ENCODE results near the gene WDR70.
"Not testable (repeated sequence)": the region's sequence is repeated elsewhere in the genome, so short reads cannot be mapped to it uniquely, and the experiment has no call there.

The WDR70 gene

DNA sequence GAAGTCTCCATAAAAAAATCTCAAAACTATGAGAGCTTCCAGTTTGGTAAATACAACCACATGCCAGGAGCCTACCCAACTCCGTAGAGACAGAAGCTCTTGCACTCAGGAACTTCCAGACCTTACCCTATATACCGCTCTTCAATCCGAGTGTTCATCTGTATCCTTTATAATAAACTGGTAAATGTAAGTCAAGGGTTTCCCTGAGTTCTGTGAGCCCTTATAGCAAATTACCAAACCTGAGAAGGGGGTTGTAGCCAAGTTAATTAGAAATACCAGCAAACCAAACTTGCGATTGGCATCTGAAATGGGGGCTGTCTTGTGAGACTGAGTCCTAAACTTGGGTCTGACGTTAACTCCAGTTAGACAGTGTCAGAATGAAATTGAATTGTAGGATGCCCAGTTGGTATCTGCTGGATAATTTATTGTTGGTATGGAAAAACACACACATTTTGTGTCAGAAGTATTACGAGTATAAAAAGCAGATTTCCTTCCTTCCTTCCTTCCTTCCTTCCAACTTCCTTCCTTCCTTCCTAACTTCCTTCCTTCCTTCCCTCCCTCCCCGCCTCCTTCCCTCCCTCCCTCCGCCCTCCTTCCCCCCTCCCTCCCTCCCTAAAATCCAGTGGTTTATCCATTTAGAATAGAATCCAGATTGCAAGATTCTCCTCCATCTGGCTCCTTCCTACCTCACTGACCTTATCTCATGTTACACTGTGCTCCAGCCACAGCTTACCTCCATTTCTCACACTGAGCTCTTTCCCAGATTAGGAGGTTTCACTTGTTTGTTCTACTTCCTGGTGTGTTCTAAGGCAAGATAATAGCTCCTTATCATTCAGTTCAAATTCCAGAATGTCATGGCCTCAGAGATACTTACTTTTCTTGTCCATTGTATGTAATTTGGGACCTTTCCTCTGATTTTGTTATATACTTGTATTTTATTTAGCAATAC, 196.7 kb downstream of the WDR70 start:
- DNase-seq: no peak

DNA sequence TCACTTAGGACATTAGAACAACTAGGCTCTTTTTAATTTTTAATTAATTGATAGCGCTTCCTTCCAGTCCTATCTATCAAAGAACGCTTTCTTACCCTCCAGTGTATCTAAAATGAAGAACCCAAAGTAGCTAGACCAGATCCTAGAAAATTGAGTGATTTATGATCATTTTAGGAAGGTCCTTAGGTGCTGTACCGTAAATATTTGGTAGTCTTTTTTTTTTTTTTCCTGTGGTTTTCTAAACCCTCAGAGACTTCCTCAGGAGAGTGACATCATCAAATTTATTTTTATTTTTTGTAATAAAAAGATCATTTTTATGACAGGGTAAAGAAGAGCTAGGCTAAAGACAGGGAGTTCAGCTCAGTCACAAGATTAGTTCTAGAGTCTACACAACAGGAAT, 197.4 kb downstream of the WDR70 start:
- DNase-seq: no peak

DNA sequence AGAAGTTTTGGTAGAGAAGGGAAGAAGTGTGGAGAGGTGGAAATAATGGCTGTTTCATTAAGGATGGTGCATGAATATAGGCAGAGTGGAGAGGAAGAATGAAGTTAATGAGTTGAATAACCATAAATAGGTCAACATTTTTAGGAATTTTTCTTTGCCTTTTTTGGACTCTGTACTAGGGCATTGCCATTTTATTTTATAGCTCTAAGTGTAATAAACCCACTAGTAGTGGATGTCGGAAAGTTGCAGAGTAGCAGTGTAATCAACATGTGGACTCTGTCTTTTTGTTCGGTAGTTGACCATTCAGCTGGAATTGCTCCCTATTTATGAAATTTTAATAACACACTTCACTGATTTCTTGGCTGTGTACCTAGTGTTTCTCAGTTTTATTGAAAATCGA, 199.1 kb downstream of the WDR70 start:
- DNase-seq: no peak

DNA sequence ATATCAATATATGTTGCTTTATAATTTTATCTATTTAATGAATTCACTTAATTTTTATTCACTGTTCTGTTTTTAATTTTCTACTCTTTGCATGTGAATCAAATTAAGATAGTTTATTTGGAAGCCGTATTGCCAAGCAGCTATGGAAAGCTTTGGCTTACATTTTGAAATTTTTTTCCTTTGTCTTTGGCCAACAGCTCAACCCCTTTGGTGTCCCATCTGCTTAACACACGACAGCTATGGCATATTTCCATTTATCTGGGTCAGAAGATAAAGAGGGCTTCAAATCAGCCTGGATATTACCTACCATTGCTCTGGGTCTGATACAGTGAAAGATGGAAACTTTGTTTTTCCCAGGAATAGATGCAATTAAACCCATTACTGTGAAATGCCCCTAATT, 201.0 kb downstream of the WDR70 start:
- DNase-seq: no peak

DNA sequence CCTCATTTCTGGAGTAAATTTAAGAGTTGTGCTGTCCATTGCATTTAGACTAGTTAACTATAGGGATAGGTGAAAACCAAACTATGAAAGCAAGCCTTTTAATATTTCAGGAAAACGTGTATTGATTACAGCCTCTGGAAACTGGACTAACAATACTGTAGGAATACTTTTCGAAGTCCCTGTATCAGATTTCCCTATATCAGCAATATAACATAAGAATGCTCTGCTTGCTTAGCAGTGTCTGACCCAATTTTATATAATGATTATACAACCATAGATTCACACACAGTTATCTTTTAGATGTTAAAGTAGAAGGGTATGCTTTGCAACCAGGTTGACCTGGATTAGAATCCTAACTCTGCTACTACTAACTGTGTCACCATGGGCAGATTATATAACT, 203.1 kb downstream of the WDR70 start:
- DNase-seq: no peak

DNA sequence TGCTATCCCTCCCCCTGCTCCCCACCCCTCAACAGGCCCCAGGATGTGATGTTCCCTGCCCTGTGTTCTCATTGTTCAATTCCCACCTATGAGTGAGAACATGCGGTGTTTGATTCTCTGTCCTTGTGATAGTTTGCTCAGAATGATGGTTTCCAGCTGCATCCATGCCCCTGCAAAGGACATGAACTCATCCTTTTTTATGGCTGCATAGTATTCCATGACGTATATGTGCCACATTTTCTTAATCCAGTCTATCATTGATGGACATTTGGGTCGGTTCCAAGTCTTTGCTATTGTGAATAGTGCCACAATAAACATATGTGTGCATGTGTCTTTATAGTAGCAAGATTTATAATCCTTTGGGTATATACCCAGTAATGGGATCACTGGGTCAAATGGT, 214.2 kb downstream of the WDR70 start:
- not testable (repeated sequence) for DNase-seq

DNA sequence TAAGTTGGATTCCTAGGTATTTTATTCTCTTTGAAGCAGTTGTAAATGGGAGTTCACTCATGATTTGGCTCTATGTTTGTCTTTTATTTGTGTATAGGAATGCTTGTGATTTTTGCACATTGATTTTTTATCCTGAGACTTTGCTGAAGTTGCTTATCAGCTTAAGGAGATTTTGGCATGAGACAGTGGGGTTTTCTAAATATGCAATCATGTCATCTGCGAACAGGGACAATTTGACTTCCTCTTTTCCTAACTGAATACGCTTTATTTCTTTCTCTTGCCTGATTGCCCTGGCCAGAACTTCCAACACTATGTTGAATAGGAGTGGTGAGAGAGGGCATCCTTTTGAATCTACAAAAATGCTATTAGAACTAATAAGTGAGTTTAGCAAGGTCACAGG, 215.7 kb downstream of the WDR70 start:
- not testable (repeated sequence) for DNase-seq

DNA sequence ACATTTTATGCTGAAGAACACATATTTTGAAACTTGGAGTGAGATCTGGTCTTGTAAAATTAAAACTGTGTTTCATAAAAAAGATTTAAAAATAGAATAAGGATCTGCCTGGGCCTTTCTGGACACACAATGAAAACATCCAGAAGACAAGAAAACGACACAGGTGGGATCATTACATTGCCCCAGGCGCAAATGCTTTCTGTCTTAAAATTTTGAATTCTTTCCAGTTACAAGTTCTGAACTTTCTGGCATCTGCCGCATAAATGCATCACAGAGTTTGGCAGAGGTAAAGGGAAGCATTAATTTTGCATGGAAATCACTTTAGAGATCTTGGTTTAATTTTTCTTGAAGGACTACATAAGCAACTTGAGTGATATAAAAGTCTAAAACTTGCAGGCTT, 219.6 kb downstream of the WDR70 start:
- no peak for DNase-seq

DNA sequence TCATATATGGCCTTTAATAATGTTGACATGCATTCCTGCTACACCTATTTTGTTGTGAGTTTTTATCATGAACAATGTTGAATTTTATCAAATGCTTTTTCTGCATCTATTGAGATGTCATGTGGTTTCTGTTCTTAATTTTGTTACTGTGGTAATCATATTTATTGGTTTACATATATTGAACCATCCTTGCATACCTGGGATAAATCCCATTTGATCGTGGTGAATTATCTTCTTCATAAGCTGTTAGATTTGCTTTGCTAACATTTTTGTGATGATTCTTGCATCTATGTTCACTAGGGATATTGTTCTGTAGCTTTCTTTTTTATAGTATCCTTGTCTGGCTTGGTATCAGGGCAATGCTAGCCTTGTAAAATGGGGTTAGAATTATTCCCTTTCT, 222.0 kb downstream of the WDR70 start:
- no peak for DNase-seq

DNA sequence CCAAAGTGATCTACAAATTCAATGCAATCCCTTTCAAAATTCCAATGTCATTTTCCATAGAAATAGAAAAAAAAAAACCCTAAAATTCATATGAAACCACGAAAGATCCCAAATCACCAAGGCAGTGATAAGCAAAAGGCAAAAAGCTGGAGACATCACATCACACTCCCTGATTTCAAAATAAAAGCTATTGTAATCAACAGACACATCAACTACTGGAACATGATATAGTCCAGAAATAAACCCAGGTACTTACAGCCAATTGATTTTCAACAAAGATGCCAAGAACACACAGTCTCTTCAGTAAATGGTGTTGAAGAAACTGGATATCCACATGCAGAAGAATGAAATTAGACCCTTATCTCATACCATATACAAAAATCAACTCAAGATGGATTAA, 224.0 kb downstream of the WDR70 start:
- no peak for DNase-seq

DNA sequence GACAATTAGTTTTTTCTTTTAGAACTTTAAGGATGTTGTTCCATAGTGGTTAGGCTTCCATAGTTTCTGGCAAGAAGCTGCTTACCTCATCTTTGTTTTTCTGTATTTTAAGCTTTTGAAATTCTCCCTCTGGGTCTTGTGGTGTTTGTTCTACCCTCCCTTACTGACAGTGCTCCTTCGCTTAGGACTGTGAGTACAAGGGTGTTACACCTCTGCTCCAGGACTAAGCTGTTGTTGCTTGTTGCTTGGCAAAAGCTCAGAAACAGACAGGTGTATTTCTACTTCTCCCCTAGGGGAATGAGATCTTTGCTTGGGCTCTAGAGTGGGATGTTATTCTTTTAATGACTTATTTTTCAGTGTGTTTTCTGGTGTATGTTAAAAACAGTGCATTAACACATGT, 225.2 kb downstream of the WDR70 start:
- DNase-seq: no peak

DNA sequence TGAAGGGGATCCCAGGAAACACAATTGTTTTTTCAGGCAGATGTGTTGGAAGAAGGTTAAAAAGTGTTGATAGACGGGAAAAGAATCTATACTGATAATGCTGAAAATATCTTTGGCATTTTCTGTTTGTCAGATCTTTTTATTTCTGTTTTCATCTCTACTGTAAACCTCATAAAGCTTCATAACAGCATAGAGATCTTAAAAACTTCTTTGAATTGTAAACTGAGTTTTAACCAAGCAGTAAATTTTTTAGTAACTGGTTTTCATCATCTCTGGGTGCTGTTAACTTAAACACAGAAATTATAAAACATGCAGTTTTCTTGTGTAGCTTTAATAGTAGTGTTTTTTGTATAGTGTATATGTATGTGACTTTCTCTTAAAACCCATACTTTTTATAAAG, 227.0 kb downstream of the WDR70 start:
- DNase-seq: no peak

DNA sequence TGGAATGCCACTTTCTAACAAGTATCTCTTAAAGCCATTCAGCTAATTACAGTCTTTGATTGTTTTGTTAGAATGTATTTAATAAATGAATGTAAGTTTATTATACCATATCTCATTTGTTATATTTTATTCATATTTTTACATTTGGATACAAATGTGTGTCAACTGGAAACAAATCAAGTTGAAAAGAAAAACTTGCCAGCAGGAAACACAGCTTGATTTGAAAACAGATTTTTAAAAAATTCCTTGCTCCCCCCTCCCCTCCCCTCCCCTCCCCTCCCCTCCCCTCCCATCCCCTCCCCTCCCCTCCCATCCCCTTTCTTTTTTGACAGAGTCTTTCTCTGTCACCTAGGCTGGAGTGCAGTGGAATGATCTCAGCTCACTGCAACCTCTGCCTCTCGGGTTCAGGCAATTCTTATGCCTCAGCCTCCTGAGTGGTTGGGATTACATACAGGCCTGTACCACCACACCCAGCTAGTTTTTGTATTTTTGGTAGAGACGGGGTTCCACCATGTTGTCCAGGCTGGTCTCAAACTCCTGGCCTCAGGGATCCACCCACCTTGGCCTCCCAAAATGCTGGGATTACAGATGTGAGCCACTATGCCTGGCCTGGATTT, 227.6 kb downstream of the WDR70 start:
- no peak for DNase-seq

DNA sequence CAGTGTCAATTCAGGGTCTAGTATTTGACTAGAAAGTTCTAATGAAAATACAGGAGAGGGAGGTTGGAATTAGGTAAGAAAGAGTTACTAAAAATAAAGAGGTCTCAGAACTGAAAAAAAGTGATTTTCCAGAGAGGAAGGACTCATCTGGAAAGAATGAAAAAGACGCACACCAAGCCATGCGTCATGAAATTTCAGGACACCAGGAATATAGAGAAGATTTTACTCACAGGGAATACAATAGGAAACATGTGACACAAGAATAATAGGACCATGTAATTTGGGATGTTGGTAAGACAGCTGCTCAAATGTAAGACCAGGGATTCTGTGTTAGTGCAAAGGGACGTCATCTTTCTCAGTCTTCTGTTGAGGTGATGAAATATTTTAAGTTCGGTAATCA, 236.1 kb downstream of the WDR70 start:
- no peak for DNase-seq

DNA sequence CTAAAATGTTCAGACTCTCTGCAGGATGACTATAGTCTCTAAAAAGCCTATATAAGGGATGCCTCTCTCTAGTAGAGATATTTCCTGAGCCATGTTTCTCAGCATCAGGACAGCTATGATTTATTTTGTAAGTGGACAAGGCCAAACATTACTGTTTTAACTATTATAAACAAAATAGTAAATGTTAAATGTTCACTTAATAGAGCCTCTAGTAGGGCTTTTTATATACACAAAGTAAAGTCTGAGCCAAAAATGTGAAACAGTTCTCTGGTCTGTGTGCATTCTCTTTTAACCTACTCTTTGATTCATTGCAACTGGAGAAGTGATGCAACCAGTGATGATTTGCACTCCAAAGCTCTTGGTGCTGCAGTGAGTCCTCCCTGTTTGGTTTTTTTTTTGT, 240.2 kb downstream of the WDR70 start:
- no peak for DNase-seq

DNA sequence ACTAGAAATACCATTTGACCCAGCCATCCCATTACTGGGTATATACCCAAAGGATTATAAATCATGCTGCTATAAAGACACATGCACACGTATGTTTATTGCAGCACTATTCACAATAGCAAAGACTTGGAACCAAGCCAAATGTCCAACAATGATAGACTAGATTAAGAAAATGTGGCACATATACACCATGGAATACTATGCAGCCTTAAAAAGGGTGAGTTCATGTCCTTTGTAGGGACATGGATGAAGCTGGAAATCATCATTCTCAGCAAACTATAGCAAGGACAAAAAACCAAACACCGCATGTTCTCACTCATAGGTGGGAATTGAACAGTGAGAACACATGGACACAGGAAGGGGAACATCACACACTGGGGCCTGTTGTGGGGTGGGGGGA, 243.2 kb downstream of the WDR70 start:
- not testable (repeated sequence) for DNase-seq

DNA sequence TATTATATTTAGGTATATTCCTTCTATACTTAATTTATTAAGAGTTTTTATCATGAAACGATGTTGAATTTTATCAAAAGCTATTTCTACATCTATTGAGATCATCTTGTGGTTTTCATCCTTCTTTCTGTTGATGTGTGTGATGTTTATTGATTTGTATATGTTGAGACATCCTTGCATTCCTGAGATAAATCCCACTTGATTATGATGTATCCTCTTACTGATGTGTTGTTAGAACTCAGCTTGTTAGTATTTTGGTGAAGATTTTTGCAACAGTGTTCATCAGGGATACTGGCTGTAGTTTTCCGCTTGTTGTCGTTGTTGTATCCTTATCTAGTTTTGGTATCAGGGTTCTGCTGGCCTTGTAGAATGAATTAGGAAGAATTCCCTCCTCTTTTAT, 247.1 kb downstream of the WDR70 start:
- DNase-seq: no peak

DNA sequence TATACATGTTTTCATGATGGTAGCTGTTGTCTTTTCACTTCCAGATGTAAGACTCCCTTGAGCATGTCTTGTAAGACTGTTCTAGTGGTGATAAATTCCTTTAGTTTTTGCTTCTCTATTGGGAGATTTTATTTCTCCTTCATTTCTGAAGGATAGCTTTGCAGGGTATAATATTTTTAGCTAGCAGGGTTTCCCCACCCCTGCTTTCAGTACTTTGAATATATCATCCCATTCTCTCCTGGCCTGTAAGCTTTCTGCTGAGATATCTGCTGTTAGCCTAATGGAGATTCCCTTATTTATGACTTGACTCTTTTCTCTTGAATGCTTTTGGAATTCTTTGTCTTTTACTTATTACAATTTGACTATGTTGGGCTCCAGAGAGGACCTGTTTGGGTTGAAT, 249.8 kb downstream of the WDR70 start:
- DNase-seq: no peak

DNA sequence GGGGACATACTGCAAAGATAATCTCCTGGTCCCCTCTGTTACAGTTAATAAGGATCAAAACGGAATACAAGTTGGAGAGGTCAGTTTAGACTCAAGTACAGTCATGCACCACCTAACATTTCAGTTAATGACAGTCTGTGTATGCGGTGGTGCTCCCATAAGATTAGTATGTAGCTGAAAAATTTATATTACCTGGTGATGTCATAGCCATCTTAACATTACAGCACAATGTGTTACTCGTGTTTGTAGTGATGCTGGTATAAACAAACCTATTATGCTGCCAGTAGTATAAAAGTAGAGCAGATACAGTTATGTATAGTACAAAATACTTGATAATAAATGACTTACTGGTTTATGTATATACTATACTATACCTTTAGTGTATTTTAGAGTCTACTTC, 252.8 kb downstream of the WDR70 start:
- DNase-seq: no peak

DNA sequence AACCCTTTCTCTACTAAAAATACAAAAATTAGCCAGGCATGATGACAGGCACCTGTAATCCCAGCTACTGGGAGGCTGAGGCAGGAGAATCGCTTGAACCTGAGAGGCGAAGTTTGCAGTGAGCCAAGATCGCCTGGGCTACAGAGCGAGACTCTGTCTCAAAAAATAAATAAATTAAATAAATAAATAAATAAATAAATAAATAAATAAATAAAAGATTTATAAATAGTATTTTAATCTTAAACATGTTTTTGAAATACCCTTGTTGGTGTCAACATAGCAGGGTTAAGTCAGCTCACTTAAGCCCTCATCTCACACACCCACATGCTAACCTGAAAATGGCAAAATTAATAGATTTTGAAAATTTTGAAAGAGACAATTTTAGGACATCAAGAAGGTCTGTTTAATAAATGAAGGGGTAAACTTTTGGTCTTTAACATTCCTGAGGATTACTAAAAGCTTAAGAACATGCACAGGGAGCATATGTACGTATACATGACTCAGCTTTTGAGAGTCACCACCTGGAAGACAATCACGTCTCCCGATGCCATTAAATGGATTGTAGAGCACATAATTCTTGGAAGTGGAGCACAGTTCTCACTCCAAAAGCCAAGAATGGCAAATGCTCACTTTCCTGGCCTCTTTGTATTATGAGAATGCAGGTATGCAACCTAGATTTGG, 258.2 kb downstream of the WDR70 start:
- no peak for DNase-seq

DNA sequence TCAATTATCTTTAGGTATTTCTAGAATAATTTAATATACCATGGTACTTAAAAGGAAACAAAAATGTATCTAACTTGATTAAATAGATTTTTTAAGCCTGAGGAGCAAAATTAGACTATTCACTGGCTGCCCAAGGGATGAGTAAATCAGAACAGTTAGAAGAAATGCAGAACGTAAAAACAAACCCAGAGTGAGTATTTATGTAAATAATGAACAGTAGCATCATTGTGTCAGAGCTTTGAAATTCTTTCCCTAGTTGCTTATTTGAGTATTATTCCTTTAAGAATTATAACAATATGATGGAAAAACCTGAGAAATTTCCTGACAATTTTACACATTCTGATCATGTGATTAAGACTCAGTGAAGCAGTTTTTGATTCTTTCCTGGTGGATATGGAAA, 259.8 kb downstream of the WDR70 start:
- no peak for DNase-seq

DNA sequence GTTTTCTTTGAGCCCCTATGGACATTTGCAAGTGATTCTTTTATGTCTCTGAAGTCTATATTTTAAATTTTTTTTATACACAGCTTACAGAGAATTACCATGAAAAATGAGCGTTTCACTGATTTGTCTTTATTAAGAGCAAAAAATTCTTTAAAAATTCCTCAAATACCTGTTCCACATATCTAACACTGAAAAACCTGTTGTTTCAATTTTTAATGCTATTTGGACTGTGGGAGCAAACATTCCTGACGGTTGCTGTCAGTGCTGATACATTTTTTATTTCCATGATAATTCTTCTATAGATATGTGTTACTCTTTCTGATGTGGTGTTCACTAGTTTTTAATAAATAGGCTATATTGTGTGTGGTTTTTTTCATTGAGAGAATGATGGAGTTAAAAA, 261.0 kb downstream of the WDR70 start:
- DNase-seq: no peak

DNA sequence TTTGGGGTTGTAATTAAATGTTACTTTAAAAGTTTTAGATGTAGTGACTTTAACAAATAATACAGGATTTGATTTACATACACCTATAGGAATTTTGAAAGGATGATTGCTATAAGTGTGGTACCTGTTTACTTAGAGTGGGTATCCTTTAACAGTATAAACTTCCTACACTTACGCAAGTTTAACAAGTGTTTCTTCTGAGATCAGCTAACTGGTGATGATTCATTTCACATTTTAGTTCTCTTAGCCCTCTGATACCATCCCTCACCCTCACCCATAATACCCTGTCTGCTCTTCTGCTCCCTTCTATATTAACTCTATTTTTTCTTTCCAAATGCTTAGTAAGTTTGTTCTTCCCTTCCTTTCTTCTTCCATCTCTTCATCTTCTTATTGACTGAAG, 262.8 kb downstream of the WDR70 start:
- DNase-seq: no peak

DNA sequence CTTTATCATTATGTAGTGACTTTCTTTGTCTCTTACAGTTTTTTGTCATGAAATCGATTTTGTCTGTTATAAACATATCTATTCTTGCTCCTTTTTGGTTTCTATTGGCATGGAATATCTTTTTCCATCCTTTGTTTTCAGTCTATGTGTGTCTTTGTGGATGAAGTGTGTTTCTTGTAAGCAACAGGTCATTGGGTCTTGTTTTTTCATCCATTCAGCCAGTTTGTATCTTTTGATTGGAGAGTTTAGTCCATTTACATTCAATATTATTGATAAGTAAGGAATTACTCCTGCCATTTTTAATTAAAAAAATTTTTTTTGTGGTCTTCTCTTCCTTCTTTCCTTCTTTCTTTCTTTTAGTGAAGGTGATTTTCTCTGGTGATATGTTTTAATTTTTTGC, 266.6 kb downstream of the WDR70 start:
- no peak for DNase-seq

Data from effector CD4-positive, alpha-beta T cell (primary cell).